Keratinocyte (primary cell): ENCODE data around the gene STX8.

Experiments used
- CTCF ChIP-seq, 3 experiments: IDR thresholded peaks in 1 of 3; conservative IDR thresholded peaks in 1 of 3; optimal IDR thresholded peaks in 1 of 3; 2 replicates in 2 of 3; 3 replicates in 1 of 3; pipeline versions ENCODE3 to v1.5.1; 2011; ENCODE audit warnings: low read length in 3 of 3, mild to moderate bottlenecking in 3 of 3, moderate library complexity in 2 of 3, control low read depth in 1 of 3, inconsistent platforms in 1 of 3; ENCODE audit not compliant: insufficient read depth in 2 of 3; ENCODE audit errors: extremely low read depth in 1 of 3
- EZH2 ChIP-seq: IDR thresholded peaks from one replicate; pipeline ENCODE4 v1.6.1; 2012; ENCODE audit warnings: inconsistent platforms, mild to moderate bottlenecking, low read length, moderate library complexity

- TF ChIP-seq CTCF (optimal IDR thresholded peaks at IDR 0.05 in 1 of 3, IDR thresholded peaks at IDR 0.05 in 1 of 3, conservative IDR thresholded peaks at IDR 0.05 in 1 of 3; ENCODE audit: extremely low read depth in 1 of 3, insufficient read depth in 2 of 3, low read length in 3 of 3) (no peak), EZH2 (no peak)
Measured at GRCh38 chr17:9306086-9306485, 269.5 kb downstream of the STX8 start.
